Tibial artery (tissue), 4 donors: Measurements from ENCODE around the gene PUS10.
"Not testable (repeated sequence)": the region's sequence is repeated elsewhere in the genome, so short reads cannot be mapped to it uniquely, and the experiment has no call there.

Experiments used
- DNase-seq, 2 donors: peaks; one replicate each; pipeline ENCODE4 v3.0.0-alpha.2; 2019
- H3K27ac ChIP-seq, 2 donors: fragments of 200-600 bp; sonication (generic) in 1 of 2; 1 replicate in 1 of 2; 2 replicates in 1 of 2; pipeline ENCODE4 v1.5.1; 2018 to 2019; ENCODE audit warnings: mild to moderate bottlenecking in 1 of 2
- H3K27me3 ChIP-seq, 2 donors: fragments of 200-600 bp; sonication (generic) in 1 of 2; one replicate each; pipeline versions ENCODE4 v1.5.1 to v1.6.0; 2016 to 2019
- H3K36me3 ChIP-seq, 3 donors: fragments of 200-600 bp; sonication (generic) in 2 of 3; one replicate each; pipeline ENCODE4 v1.5.1; 2016 to 2019; ENCODE audit warnings: mild to moderate bottlenecking in 2 of 3
- H3K4me1 ChIP-seq, 4 donors: fragments of 200-600 bp; sonication (generic) in 2 of 4; 1 replicate in 3 of 4; 2 replicates in 1 of 4; pipeline ENCODE4 v1.5.1; 2016 to 2019
- H3K4me3 ChIP-seq, 2 donors: fragments of 200-600 bp; sonication (generic) in 1 of 2; 1 replicate in 1 of 2; 2 replicates in 1 of 2; pipeline ENCODE4 v1.5.1; 2018 to 2019; ENCODE audit warnings: mild to moderate bottlenecking in 2 of 2
- H3K9me3 ChIP-seq, 3 donors: fragments of 200-600 bp; sonication (generic) in 1 of 3; one replicate each; pipeline ENCODE4 v1.5.1; 2016 to 2019
- intact Hi-C: fragments of 100-400 bp; cut with DNase I; formaldehyde crosslinking; loops from one replicate; pipeline ENCODE4 v1.15.0; 2023; ENCODE audit warnings: low total_unique reads
- TF ChIP-seq, protein P1 (sequence below), 2 experiments: fragments of 200-600 bp in 1 of 2; fragments of 450-650 bp in 1 of 2; IDR thresholded peaks; one replicate each; pipeline ENCODE4 v1.5.1; 2017 to 2019; ENCODE audit warnings: antibody characterized with exemption in 2 of 2, mild to moderate bottlenecking in 1 of 2, moderate library complexity in 1 of 2

The PUS10 gene

DNA sequence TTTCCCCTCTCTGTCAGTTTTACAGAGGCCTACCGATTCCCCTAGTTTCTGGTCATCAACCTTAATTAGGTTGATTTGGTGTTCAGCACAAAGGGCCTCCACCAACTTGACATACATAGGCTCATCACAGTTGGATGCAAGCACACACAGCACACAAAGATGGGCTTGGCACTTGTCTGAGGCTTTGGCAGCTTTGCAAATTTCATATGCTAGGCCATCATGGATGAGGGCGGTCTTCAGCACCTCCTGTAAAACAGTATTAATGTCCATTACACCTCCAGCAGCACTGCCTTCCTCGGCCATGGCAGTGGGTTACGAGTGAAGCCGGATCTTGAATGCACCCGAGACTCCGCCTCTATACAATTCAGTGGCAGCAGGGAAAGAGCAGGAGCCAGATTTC lies 79.8 kb downstream of the PUS10 start:
- H3K36me3 ChIP-seq: peaks cover 0 to 10% (median 9%) of the 10 kb centered on the region in 3 donors
- H3K4me3 ChIP-seq: no peak overlapping the region
- H3K4me1 ChIP-seq: no peaks in the 10 kb centered on the region
- no peak overlapping the region for H3K27ac ChIP-seq
- DNase-seq: no peak
- TF ChIP-seq, protein P1, sequence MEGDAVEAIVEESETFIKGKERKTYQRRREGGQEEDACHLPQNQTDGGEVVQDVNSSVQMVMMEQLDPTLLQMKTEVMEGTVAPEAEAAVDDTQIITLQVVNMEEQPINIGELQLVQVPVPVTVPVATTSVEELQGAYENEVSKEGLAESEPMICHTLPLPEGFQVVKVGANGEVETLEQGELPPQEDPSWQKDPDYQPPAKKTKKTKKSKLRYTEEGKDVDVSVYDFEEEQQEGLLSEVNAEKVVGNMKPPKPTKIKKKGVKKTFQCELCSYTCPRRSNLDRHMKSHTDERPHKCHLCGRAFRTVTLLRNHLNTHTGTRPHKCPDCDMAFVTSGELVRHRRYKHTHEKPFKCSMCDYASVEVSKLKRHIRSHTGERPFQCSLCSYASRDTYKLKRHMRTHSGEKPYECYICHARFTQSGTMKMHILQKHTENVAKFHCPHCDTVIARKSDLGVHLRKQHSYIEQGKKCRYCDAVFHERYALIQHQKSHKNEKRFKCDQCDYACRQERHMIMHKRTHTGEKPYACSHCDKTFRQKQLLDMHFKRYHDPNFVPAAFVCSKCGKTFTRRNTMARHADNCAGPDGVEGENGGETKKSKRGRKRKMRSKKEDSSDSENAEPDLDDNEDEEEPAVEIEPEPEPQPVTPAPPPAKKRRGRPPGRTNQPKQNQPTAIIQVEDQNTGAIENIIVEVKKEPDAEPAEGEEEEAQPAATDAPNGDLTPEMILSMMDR (IDR thresholded peaks at IDR 0.05): no peak
- no peaks in the 10 kb centered on the region for H3K27me3 ChIP-seq
- H3K9me3 ChIP-seq: no peaks in the 10 kb centered on the region
- intact Hi-C loops: no loop called here

DNA sequence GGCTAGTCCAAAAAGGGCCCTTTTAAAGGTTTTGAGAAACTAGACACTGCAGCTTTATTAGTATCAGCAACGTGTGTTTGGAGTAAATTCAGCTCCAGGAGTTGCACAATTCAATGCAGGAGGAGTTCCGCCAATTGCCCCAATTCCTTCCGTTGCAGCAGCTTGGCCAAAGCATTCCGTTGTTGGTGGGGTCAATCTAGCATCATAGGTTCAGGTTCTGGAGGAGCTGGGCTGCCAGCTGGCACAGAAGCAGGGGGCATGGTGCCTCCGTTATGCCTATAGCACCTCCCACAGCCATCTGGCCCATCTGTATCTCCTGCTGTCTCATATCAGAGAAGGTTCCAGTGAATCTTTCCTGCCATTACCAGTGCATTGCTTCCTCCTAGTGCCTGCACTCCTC lies 81.3 kb downstream of the PUS10 start:
- intact Hi-C loops: no loop called here
- H3K4me1 ChIP-seq: no peaks in the 10 kb centered on the region
- peaks cover 0 to 17% (median 13%) of the 10 kb centered on the region in 3 donors for H3K36me3 ChIP-seq
- TF ChIP-seq, protein P1 (IDR thresholded peaks at IDR 0.05): no peak
- DNase-seq: no peak
- no peak overlapping the region for H3K27ac ChIP-seq
- H3K27me3 ChIP-seq: no peaks in the 10 kb centered on the region
- H3K9me3 ChIP-seq: no peaks in the 10 kb centered on the region
- no peak overlapping the region for H3K4me3 ChIP-seq

DNA sequence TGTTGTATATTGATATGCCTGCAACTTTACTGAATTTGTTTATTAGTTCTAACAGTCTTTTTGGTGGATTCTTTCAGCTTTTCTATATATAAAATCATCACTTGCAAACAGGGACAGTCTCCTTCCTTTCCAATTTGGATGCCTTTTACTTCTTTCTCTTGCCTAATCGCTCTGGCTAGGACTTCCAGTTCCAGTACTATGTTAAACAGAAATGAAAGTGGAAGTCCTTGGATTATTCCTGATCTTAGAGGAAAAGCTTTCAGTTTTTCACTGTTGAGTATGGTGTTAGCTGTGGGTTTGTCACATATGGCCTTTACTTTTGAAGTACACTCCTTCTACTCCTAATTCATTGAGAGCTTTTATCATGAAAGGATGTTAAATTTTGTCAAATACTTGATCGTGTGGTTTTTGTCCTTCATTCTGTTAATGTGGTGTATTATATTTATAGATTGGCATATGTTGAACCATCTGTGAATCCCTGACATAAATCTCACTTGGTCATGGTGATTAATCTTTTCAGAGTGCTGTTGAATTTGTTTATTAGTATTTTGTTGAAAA lies 83.8 kb downstream of the PUS10 start:
- Histone ChIP-seq H3K4me1 (no peaks in the 10 kb centered on the region), H3K9me3 (no peaks in the 10 kb centered on the region), H3K36me3 (peaks cover 0 to 20% (median 15%) of the 10 kb centered on the region in 3 donors), H3K27ac (no peak overlapping the region), H3K4me3 (no peak overlapping the region), H3K27me3 (no peaks in the 10 kb centered on the region)
- no peak for DNase-seq
- intact Hi-C loops: no loop called here
- TF ChIP-seq, protein P1 (IDR thresholded peaks at IDR 0.05): no peak

DNA sequence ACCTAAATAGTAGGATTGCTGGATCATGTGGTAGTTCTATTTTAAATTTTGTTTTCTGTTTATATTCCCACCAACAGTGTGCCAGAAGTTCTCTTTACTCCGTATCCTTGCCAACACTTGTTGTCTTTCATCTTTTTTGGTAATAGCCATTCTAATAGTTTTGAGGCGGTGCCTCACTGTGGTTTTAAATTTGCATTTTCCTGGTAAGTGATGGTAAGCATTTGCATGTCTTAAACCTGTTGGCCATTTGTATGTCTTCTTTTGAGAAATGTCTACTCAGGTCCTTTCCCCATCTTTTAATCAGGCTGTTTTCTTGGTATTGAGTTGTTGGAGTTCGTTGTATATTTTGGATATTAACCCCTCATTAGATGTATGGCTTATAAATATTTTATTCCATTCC lies 85.1 kb downstream of the PUS10 start:
- Histone ChIP-seq H3K27ac (no peak overlapping the region), H3K27me3 (no peaks in the 10 kb centered on the region), H3K9me3 (no peaks in the 10 kb centered on the region), H3K4me1 (no peaks in the 10 kb centered on the region), H3K4me3 (no peak overlapping the region), H3K36me3 (peaks cover 0 to 20% (median 15%) of the 10 kb centered on the region in 3 donors)
- intact Hi-C loops: no loop called here
- TF ChIP-seq, protein P1 (IDR thresholded peaks at IDR 0.05): no peak
- DNase-seq: no peak

DNA sequence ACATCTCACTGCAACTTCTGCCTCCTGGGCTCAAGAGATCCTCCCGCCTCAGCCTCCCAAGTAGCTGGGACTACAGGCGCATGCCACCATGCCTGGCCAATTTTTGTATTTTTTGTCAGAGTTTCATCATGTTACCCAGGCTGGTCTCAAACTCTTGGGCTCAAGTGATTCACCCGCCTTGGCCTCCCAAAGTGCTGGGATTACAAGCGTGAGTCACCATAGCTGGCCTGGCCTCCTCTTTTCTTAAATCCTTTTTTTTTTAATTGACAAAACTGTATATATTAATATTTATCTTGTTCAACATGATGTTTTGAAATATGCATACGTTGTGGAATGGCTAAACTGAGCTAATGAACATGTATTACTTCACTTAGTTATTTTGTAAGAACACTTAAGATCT lies 86.0 kb downstream of the PUS10 start:
- H3K27ac ChIP-seq, H3K4me3 ChIP-seq, H3K9me3 ChIP-seq, H3K27me3 ChIP-seq, H3K4me1 ChIP-seq, DNase-seq, intact Hi-C loops: not testable (repeated sequence)
- H3K36me3 ChIP-seq: peaks cover 9 to 19% (median 16%) of the 10 kb centered on the region in 3 donors

DNA sequence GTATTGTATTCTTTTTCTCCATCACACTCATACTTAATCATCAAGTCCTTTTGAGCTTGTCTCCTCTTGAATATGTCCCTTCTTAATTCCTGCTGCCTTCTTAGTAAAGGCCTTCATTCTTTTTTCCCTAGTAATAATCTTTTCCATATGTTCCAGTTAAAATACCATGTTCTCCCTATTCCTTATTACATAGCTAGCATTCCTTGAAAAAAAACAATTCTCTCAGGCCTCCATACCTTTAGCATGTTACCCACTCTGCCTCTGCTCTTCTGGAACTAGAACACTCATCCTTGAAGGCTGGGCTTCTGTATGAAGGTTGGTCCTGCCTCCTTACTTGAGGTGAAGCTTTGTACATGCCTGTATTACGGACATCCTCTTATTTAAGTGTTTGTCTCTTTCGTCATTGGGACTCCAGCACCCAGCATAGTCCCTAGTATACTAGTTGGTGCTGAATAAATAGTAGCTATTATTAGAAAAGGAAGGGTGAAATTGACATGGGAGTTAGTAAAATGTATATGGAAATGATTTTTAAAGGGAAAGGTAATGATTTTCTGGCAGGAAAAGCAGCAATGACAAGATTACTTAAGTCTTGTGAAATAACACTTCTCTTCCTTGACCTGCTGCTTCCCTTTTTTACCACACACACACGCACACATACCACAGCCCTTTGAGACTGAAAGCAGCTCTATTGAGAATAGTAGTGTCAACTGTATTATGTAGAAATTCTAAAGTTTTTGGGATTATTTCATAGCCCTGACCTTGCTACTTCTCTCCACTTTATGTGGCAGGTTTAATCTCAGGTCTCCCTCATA lies 91.1 kb downstream of the PUS10 start:
- Histone ChIP-seq H3K4me1 (no peaks in the 10 kb centered on the region), H3K4me3 (no peak overlapping the region), H3K9me3 (no peaks in the 10 kb centered on the region), H3K27ac (no peak overlapping the region), H3K27me3 (no peaks in the 10 kb centered on the region), H3K36me3 (peaks cover 32 to 53% (median 41%) of the 10 kb centered on the region in 3 donors)
- TF ChIP-seq, protein P1 (IDR thresholded peaks at IDR 0.05): no peak
- no peak for DNase-seq
- intact Hi-C loops: no loop called here
